Keratinocyte (primary cell): ENCODE results near the gene ROBO3. TPM values are rescaled to one million over a fixed set of nuclear protein-coding genes. Genes with fewer than 3 reads are reported as not detected.

ENCODE experiments used
- DNase-seq: peaks from one replicate; pipeline ENCODE4 v3.0.0-alpha.2; 2011; ENCODE audit warnings: low read depth, missing footprints, low spot score
- FAIRE-seq: peaks from 2 replicates; lab custom pipeline; 2011; peaks lifted over from hg19 to GRCh38; lab: Jason Lieb, UNC
- H2AFZ ChIP-seq: 2 replicates; pipeline ENCODE4 v1.6.0; 2012; ENCODE audit warnings: low read length, control low read depth, inconsistent platforms; ENCODE audit not compliant: control insufficient read depth
- H3K27ac ChIP-seq: 2 replicates; pipeline ENCODE4 v1.5.1; 2011; ENCODE audit warnings: low read length; ENCODE audit not compliant: control insufficient read depth, insufficient read depth
- H3K27me3 ChIP-seq: 3 replicates; pipeline ENCODE4 v1.6.0; 2011; ENCODE audit warnings: low read length; ENCODE audit not compliant: control insufficient read depth, insufficient read depth; ENCODE audit errors: extremely low read depth
- H3K36me3 ChIP-seq, 2 experiments: 2 replicates in 1 of 2; 3 replicates in 1 of 2; pipeline ENCODE4 v1.5.1; 2011; ENCODE audit warnings: low read length in 2 of 2, mild to moderate bottlenecking in 1 of 2; ENCODE audit not compliant: control insufficient read depth in 2 of 2, insufficient read depth in 2 of 2; ENCODE audit errors: extremely low read depth in 1 of 2
- H3K4me1 ChIP-seq: 3 replicates; pipeline ENCODE4 v1.5.1; 2011; ENCODE audit warnings: low read length; ENCODE audit not compliant: control insufficient read depth, insufficient read depth; ENCODE audit errors: extremely low read depth
- H3K4me2 ChIP-seq: 3 replicates; pipeline ENCODE4 v1.6.0; 2011; ENCODE audit warnings: low read depth, low read length; ENCODE audit not compliant: control insufficient read depth, insufficient read depth; ENCODE audit errors: extremely low read depth
- H3K4me3 ChIP-seq, 3 experiments: fragments of 200-600 bp in 1 of 3; sonication (generic) in 1 of 3; 2 replicates in 2 of 3; 3 replicates in 1 of 3; pipeline ENCODE4 v1.5.1; 2011 to 2016; ENCODE audit warnings: low read length in 3 of 3, mild to moderate bottlenecking in 3 of 3, control low read depth in 2 of 3, inconsistent platforms in 1 of 3, low read depth in 1 of 3, mixed read lengths in 1 of 3, mixed run types in 1 of 3, moderate library complexity in 1 of 3; ENCODE audit not compliant: control insufficient read depth in 2 of 3, insufficient read depth in 2 of 3; ENCODE audit errors: extremely low read depth in 1 of 3
- H3K79me2 ChIP-seq: 2 replicates; pipeline ENCODE4 v1.6.0; 2012; ENCODE audit warnings: low read length; ENCODE audit not compliant: control insufficient read depth, insufficient read depth
- H3K9ac ChIP-seq: 3 replicates; pipeline ENCODE4 v1.6.0; 2011; ENCODE audit warnings: low read length; ENCODE audit not compliant: control insufficient read depth, insufficient read depth; ENCODE audit errors: extremely low read depth
- H3K9me1 ChIP-seq: 3 replicates; pipeline ENCODE4 v1.6.0; 2011; ENCODE audit warnings: low read length; ENCODE audit not compliant: control insufficient read depth, insufficient read depth; ENCODE audit errors: extremely low read depth
- H3K9me3 ChIP-seq: 2 replicates; pipeline ENCODE4 v1.5.1; 2012; ENCODE audit warnings: low read depth, low read length; ENCODE audit not compliant: control insufficient read depth
- H4K20me1 ChIP-seq: 3 replicates; pipeline ENCODE4 v1.6.0; 2011; ENCODE audit warnings: low read length; ENCODE audit not compliant: control insufficient read depth, insufficient read depth; ENCODE audit errors: extremely low read depth
- CTCF ChIP-seq, 3 experiments: IDR thresholded peaks in 1 of 3; conservative IDR thresholded peaks in 1 of 3; optimal IDR thresholded peaks in 1 of 3; 2 replicates in 2 of 3; 3 replicates in 1 of 3; pipeline versions ENCODE3 to v1.5.1; 2011; ENCODE audit warnings: low read length in 3 of 3, mild to moderate bottlenecking in 3 of 3, moderate library complexity in 2 of 3, control low read depth in 1 of 3, inconsistent platforms in 1 of 3; ENCODE audit not compliant: insufficient read depth in 2 of 3; ENCODE audit errors: extremely low read depth in 1 of 3
- EZH2 ChIP-seq: IDR thresholded peaks from one replicate; pipeline ENCODE4 v1.6.1; 2012; ENCODE audit warnings: inconsistent platforms, mild to moderate bottlenecking, low read length, moderate library complexity
- dilution Hi-C: fragments of 300-500 bp; cut with MboI; formaldehyde crosslinking; loops from one replicate; pipeline ENCODE4 v1.7.0; 2020; ENCODE audit warnings: low sequenced_read_pairs; ENCODE audit not compliant: extremely low pct_ligation_motif_present
- polyA plus RNA-seq, 5 experiments: library from polyadenylated mRNA; depleted of rRNA in 3 of 5; stranded (reverse) in 3 of 5; stranded (forward) in 1 of 5; unstranded in 1 of 5; fragments of >200 nt; gene quantifications; 1 replicate in 1 of 5; 2 replicates in 3 of 5; 3 replicates in 1 of 5; pipeline versions ENCODE4 v1.2.1 to v1.2.3, GENCODE V29; 2011 to 2012; ENCODE audit warnings: missing spikeins in 2 of 5, low read depth in 1 of 5, low replicate concordance in 1 of 5

ROBO3 gene
- polyA plus RNA-seq, 1 donor (not counting 4 experiments of a cell fraction or from before 2014, with no cell fraction given) = 13.6 TPM

GRCh38 chr11:124894606-124895430, 29.6 kb downstream of the ROBO3 start:
- Histone ChIP-seq H3K79me2 (no peaks in the 10 kb centered on the region), H4K20me1 (no peaks in the 10 kb centered on the region), H3K4me3 (no peak overlapping the region), H3K4me1 (peaks cover 45% of the 10 kb centered on the region), H2AFZ (no peak overlapping the region), H3K4me2 (no peak overlapping the region), H3K27me3 (no peaks in the 10 kb centered on the region), H3K9ac (no peak overlapping the region), H3K27ac (no peak overlapping the region), H3K9me1 (no peaks in the 10 kb centered on the region), H3K36me3 (no peaks in the 10 kb centered on the region), H3K9me3 (no peaks in the 10 kb centered on the region)
- dilution Hi-C loops = no loop called here
- TF ChIP-seq EZH2 (no peak), CTCF (optimal IDR thresholded peaks at IDR 0.05 in 1 of 3, IDR thresholded peaks at IDR 0.05 in 1 of 3, conservative IDR thresholded peaks at IDR 0.05 in 1 of 3; ENCODE audit: extremely low read depth in 1 of 3, insufficient read depth in 2 of 3, low read length in 3 of 3) (no peak)
- DNase-seq (no peak), FAIRE-seq (no peak)

GRCh38 chr11:124895471-124895971, 30.3 kb downstream of the ROBO3 start:
- H3K9me1 ChIP-seq = no peaks in the 10 kb centered on the region
- no peaks in the 10 kb centered on the region for H3K79me2 ChIP-seq
- H3K9me3 ChIP-seq = no peaks in the 10 kb centered on the region
- no peak overlapping the region for H3K9ac ChIP-seq
- no peak overlapping the region for H3K27ac ChIP-seq
- no peak overlapping the region for H2AFZ ChIP-seq
- dilution Hi-C loops = no loop called here
- no peaks in the 10 kb centered on the region for H3K27me3 ChIP-seq
- TF ChIP-seq EZH2 = no peak
- TF ChIP-seq CTCF (optimal IDR thresholded peaks at IDR 0.05 in 1 of 3, IDR thresholded peaks at IDR 0.05 in 1 of 3, conservative IDR thresholded peaks at IDR 0.05 in 1 of 3; ENCODE audit: extremely low read depth in 1 of 3, insufficient read depth in 2 of 3, low read length in 3 of 3) = no peak
- H3K4me3 ChIP-seq = no peak overlapping the region
- H3K4me2 ChIP-seq = no peak overlapping the region
- DNase-seq (no peak), FAIRE-seq (no peak)
- H3K36me3 ChIP-seq = no peaks in the 10 kb centered on the region
- peaks cover 52% of the 10 kb centered on the region for H3K4me1 ChIP-seq
- H4K20me1 ChIP-seq = no peaks in the 10 kb centered on the region
